Measurements from ENCODE around the gene KCNN1. TPM values are rescaled to one million over a fixed set of nuclear protein-coding genes. Genes with fewer than 3 reads are reported as not detected.
"Not testable (repeated sequence)": the region's sequence is repeated elsewhere in the genome, so short reads cannot be mapped to it uniquely, and the experiment has no call there.

KCNN1 gene
- total and polyA plus RNA-seq, 2 of the 4 experiments (the other 2 are of a cell fraction) = 0.09 TPM; not detected in 1

DNA sequence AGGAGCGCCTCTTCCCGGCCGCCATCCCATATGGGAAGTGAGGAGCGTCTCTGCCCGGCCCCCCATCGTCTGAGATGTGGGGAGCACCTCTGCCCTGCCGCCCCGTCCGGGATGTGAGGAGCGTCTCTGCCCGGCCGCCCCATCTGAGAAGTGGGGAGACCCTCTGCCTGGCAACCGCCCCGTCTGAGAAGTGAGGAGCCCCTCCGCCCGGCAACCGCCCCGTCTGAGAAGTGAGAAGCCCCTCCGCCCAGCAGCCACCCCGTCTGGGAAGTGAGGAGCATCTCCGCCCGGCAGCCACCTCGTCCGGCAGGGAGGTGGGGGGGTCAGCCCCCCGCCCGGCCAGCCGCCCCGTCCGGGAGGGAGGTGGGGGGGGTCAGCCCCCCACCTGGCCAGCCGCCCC is 48.8 kb upstream of the KCNN1 start:
- H3K9me1 ChIP-seq (ENCODE audit: insufficient read depth, low read length); H3K14ac ChIP-seq (replicated peaks; ENCODE audit: low read depth, low read length); H3K79me1 ChIP-seq (ENCODE audit: low read depth in 1 of 2, low read length in 2 of 2); H2BK5ac ChIP-seq (ENCODE audit: low read depth, low read length, poor library complexity, severe bottlenecking); H3K4me1 ChIP-seq (ENCODE audit: control insufficient read depth, insufficient read depth, low read length); in situ Hi-C loops (cut with MboI; ENCODE audit: low sequenced_read_pairs); H3K27ac ChIP-seq (ENCODE audit: insufficient read depth, low read length); dilution Hi-C loops (cut with HindIII; ENCODE audit: low sequenced_read_pairs, unreplicated experiment); H3K9ac ChIP-seq (ENCODE audit: low read depth, low read length); H3K23ac ChIP-seq (ENCODE audit: low read depth, low read length); H4K8ac ChIP-seq (ENCODE audit: low read depth in 2 of 2, low read length in 2 of 2); H3K4ac ChIP-seq (ENCODE audit: low read depth, low read length); H4K5ac ChIP-seq (ENCODE audit: low read depth, low read length); H3K4me3 ChIP-seq (ENCODE audit: insufficient read depth, low read depth, low read length); intact Hi-C loops (cut with micrococcal nuclease); H3K18ac ChIP-seq (ENCODE audit: low read depth, low read length); H4K20me1 ChIP-seq (ENCODE audit: insufficient read depth, low read length); H3K36me3 ChIP-seq (ENCODE audit: control insufficient read depth, insufficient read depth, low read length); H3K27me3 ChIP-seq (ENCODE audit: control insufficient read depth, insufficient read depth, low read length); H2BK120ac ChIP-seq (ENCODE audit: low read depth, low read length); H2BK20ac ChIP-seq (ENCODE audit: low read depth, low read length); DNase-seq; H2AFZ ChIP-seq (replicated peaks; ENCODE audit: low read length, poor library complexity); H3K56ac ChIP-seq (ENCODE audit: extremely low read depth, insufficient read depth, low read length); CTCF ChIA-PET; ATAC-seq (ENCODE audit: low read depth); POLR2A ChIA-PET (ENCODE audit: unreplicated experiment); H4K91ac ChIP-seq (ENCODE audit: insufficient read depth, low read depth, low read length); H3K4me2 ChIP-seq (ENCODE audit: low read depth, low read length); BruUV-seq (replicated peaks); H2BK15ac ChIP-seq (ENCODE audit: low read depth, low read length); H2AK9ac ChIP-seq (replicated peaks; ENCODE audit: low read depth, low read length, poor library complexity); H3K9me3 ChIP-seq (ENCODE audit: control insufficient read depth, insufficient read depth, low read length); H2AK5ac ChIP-seq (ENCODE audit: low read depth, low read length): not testable (repeated sequence)
- 85% methylated on average over 7 of the region's 30 CpGs; no CpG with 5 or more reads in 1 of the 2 experiments for WGBS, 2 experiments (ENCODE audit: extremely low coverage in 2 of 2, insufficient read length in 1 of 2)

DNA sequence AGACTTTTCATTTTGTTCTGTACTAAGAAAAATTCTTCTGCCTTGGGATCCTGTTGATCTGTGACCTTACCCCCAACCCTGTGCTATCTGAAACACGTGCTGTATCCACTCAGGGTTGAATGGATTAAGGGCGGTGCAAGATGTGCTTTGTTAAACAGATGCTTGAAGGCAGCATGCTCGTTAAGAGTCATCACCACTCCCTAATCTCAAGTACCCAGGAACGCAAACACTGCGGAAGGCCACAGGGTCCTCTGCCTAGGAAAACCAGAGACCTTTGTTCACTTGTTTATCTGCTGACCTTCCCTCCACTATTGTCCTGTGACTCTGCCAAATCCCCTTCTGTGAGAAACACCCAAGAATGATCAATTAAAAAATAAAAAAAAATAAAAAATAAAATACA is 47.8 kb upstream of the KCNN1 start:
- H2BK15ac ChIP-seq (ENCODE audit: low read depth, low read length); H3K4ac ChIP-seq (ENCODE audit: low read depth, low read length); ATAC-seq (ENCODE audit: low read depth); H3K23ac ChIP-seq (ENCODE audit: low read depth, low read length); H2BK5ac ChIP-seq (ENCODE audit: low read depth, low read length, poor library complexity, severe bottlenecking); H3K36me3 ChIP-seq (ENCODE audit: control insufficient read depth, insufficient read depth, low read length); H3K9me1 ChIP-seq (ENCODE audit: insufficient read depth, low read length); H3K56ac ChIP-seq (ENCODE audit: extremely low read depth, insufficient read depth, low read length); H4K20me1 ChIP-seq (ENCODE audit: insufficient read depth, low read length); H2AFZ ChIP-seq (replicated peaks; ENCODE audit: low read length, poor library complexity); BruUV-seq (replicated peaks); H4K8ac ChIP-seq (ENCODE audit: low read depth in 2 of 2, low read length in 2 of 2); H2BK120ac ChIP-seq (ENCODE audit: low read depth, low read length); H3K27me3 ChIP-seq (ENCODE audit: control insufficient read depth, insufficient read depth, low read length); H3K9ac ChIP-seq (ENCODE audit: low read depth, low read length); H4K5ac ChIP-seq (ENCODE audit: low read depth, low read length); H3K18ac ChIP-seq (ENCODE audit: low read depth, low read length); H4K91ac ChIP-seq (ENCODE audit: insufficient read depth, low read depth, low read length); H3K4me1 ChIP-seq (ENCODE audit: control insufficient read depth, insufficient read depth, low read length); in situ Hi-C loops (cut with MboI; ENCODE audit: low sequenced_read_pairs); H2AK9ac ChIP-seq (replicated peaks; ENCODE audit: low read depth, low read length, poor library complexity); H2BK20ac ChIP-seq (ENCODE audit: low read depth, low read length); H3K4me3 ChIP-seq (ENCODE audit: insufficient read depth, low read depth, low read length); H3K79me1 ChIP-seq (ENCODE audit: low read depth in 1 of 2, low read length in 2 of 2); dilution Hi-C loops (cut with HindIII; ENCODE audit: low sequenced_read_pairs, unreplicated experiment); DNase-seq; H2AK5ac ChIP-seq (ENCODE audit: low read depth, low read length); intact Hi-C loops (cut with micrococcal nuclease); CTCF ChIA-PET; H3K9me3 ChIP-seq (ENCODE audit: control insufficient read depth, insufficient read depth, low read length); H3K27ac ChIP-seq (ENCODE audit: insufficient read depth, low read length); H3K4me2 ChIP-seq (ENCODE audit: low read depth, low read length); H3K14ac ChIP-seq (replicated peaks; ENCODE audit: low read depth, low read length): not testable (repeated sequence)
- no CpG with 5 or more reads among the region's 5 CpGs for WGBS, 2 experiments (ENCODE audit: extremely low coverage in 2 of 2, insufficient read length in 1 of 2)
- POLR2A ChIA-PET (ENCODE audit: unreplicated experiment) = interaction anchor here (0.6 kb wide), 1 partner anchor 1351 kb away, joined by 9 read pairs; no protein-coding TSS in a partner anchor

Data from IMR-90 (cell line).